ENCODE measurements around the gene DPH5. TPM values are rescaled to one million over a fixed set of nuclear protein-coding genes. Genes with fewer than 3 reads are reported as not detected.
"Not testable (repeated sequence)": the region's sequence is repeated elsewhere in the genome, so short reads cannot be mapped to it uniquely, and the experiment has no call there.

Gene DPH5
- total RNA-seq, 1 donor from 2014 or later, result 14.2 TPM

- H3K4me3 ChIP-seq (ENCODE audit: low read depth, low read length), result no peak overlapping the region
- no peak for DNase-seq (ENCODE audit: low read depth)
- TF ChIP-seq CTCF (conservative IDR thresholded peaks at IDR 0.05; ENCODE audit: low read depth, low read length), result no peak
Observed at GRCh38 chr1:100953960-100954730, 71.4 kb downstream of the DPH5 start.

GRCh38 chr1:100952970-100953369, 72.6 kb downstream of the DPH5 start:
- not testable (repeated sequence) for H3K4me3 ChIP-seq (ENCODE audit: low read depth, low read length)

GRCh38 chr1:100952104-100952745, 73.4 kb downstream of the DPH5 start:
- DNase-seq (ENCODE audit: low read depth), result no peak
- no peak for TF ChIP-seq CTCF (conservative IDR thresholded peaks at IDR 0.05; ENCODE audit: low read depth, low read length)

More at GRCh38 chr1:100952970-100953369, 72.6 kb downstream of the DPH5 start:
- DNase-seq (ENCODE audit: low read depth), result not testable (repeated sequence)

GRCh38 chr1:100950781-100951180, 74.8 kb downstream of the DPH5 start:
- no peak for TF ChIP-seq CTCF (conservative IDR thresholded peaks at IDR 0.05; ENCODE audit: low read depth, low read length)
- DNase-seq (ENCODE audit: low read depth), result no peak
- no peak overlapping the region for H3K4me3 ChIP-seq (ENCODE audit: low read depth, low read length)

More at GRCh38 chr1:100952104-100952745, 73.4 kb downstream of the DPH5 start:
- H3K4me3 ChIP-seq (ENCODE audit: low read depth, low read length), result no peak overlapping the region

- DNase-seq (ENCODE audit: low read depth), result no peak
- no peak overlapping the region for H3K4me3 ChIP-seq (ENCODE audit: low read depth, low read length)
- no peak for TF ChIP-seq CTCF (conservative IDR thresholded peaks at IDR 0.05; ENCODE audit: low read depth, low read length)
Observed at GRCh38 chr1:100950337-100950736, 75.2 kb downstream of the DPH5 start.

GRCh38 chr1:100949515-100950158, 75.9 kb downstream of the DPH5 start:
- DNase-seq (ENCODE audit: low read depth); H3K4me3 ChIP-seq (ENCODE audit: low read depth, low read length): not testable (repeated sequence)

- not testable (repeated sequence) for DNase-seq (ENCODE audit: low read depth); H3K4me3 ChIP-seq (ENCODE audit: low read depth, low read length)
Observed at GRCh38 chr1:100948721-100949405, 76.7 kb downstream of the DPH5 start.

GRCh38 chr1:100947816-100948215, 77.8 kb downstream of the DPH5 start:
- H3K4me3 ChIP-seq (ENCODE audit: low read depth, low read length); DNase-seq (ENCODE audit: low read depth): not testable (repeated sequence)

- DNase-seq (ENCODE audit: low read depth); H3K4me3 ChIP-seq (ENCODE audit: low read depth, low read length): not testable (repeated sequence)
Observed at GRCh38 chr1:100946064-100946463, 79.5 kb downstream of the DPH5 start.
